GM18511 (cell line): Measurements from ENCODE around the gene SNTG2.

ENCODE experiments used
- ATAC-seq: cut with Tn5 transposase; IDR thresholded peaks from one replicate; pipeline ENCODE4 v1.9.1; 2021; ENCODE audit warnings: mild to moderate bottlenecking, moderate library complexity; ENCODE audit not compliant: unreplicated experiment

The SNTG2 gene

DNA sequence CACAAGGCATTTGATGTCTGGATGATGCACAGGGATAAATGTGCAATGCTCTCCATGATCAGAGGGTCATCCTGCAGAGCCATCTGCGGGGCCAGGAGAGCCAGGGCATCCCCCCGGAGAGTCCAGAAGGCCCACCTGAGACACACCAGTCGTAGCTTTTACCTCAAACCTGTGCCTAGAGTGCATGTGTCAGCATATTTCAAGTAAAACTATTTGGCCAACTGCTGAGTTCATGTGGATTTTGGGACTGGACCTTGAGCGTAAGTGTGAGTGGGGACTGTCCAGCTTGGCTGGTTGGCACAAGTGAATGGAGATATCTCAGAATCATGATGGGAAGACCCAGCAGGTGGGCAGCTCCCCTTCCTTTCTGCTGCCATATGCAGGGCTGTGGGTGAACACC, 314.8 kb downstream of the SNTG2 start:
- no peak for ATAC-seq

- no peak for ATAC-seq
Measured at GRCh38 chr2:1266351-1266750, 315.7 kb downstream of the SNTG2 start.

GRCh38 chr2:1268034-1268433, 317.4 kb downstream of the SNTG2 start:
- no peak for ATAC-seq

- no peak for ATAC-seq
Measured at GRCh38 chr2:1269812-1270211, 319.2 kb downstream of the SNTG2 start.

DNA sequence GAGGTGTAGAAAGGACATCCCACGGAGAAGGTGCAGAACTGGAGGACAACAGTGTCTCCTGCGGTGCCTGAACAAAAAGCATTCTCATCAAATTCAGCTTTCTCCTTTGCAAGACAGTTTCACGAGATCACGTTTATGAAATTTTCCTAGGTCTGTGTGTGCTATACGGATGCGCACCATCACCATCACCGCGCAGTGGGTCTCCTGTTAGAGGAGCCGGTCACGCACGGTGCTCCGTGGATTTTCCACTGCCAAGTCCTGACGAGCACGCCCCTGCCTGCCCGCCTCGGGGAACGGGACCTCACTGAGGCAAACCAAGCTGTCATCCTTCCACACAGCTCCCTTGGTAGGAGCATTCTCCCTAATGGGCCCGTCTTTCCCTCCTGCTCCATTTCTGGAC, 322.2 kb downstream of the SNTG2 start:
- no peak for ATAC-seq

DNA sequence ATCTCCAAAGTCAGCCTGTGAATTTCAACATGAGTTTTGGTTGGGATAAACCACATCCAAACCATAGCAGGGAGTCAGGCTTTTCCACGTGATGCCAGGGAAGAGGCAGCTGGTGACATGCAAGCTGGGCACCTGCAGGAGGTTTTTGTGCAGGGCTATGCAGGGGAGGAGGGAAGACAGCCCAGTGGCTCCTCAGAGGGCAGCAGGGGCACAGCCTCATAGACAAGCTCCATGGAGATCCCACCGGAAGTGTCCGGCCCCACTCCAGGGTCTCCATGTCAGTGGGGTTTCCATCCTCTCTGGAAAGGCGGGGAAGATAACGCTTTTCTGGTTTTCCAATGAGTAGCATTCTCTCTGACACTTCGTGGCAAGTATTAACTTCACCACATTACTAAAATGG, 327.0 kb downstream of the SNTG2 start:
- ATAC-seq, result no peak

DNA sequence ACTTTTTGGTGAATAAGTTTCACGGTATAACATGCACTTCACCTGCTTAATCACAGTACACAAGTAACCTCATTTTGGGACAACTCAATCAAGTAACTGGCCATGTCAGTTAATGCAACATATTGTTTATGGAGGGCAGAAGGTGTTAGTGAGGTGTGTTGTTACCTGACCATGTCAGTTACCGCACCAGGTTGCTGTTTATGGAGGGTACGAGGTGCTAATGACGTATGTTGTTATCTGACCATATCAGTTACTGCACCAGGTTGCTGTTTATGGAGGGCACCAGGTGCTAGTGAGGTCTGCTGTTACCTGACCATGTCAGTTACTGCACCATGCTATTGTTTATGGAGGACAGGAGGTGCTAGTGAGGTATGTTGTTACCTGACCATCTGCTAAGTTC, 327.5 kb downstream of the SNTG2 start:
- ATAC-seq, result no peak

GRCh38 chr2:1278861-1279260, 328.2 kb downstream of the SNTG2 start:
- ATAC-seq, result no peak

GRCh38 chr2:1282552-1282951, 331.9 kb downstream of the SNTG2 start:
- no peak for ATAC-seq

- no peak for ATAC-seq
Measured at GRCh38 chr2:1283020-1283801, 332.6 kb downstream of the SNTG2 start.

GRCh38 chr2:1283871-1284270, 333.2 kb downstream of the SNTG2 start:
- ATAC-seq, result no peak

GRCh38 chr2:1286929-1287328, 336.3 kb downstream of the SNTG2 start:
- no peak for ATAC-seq

DNA sequence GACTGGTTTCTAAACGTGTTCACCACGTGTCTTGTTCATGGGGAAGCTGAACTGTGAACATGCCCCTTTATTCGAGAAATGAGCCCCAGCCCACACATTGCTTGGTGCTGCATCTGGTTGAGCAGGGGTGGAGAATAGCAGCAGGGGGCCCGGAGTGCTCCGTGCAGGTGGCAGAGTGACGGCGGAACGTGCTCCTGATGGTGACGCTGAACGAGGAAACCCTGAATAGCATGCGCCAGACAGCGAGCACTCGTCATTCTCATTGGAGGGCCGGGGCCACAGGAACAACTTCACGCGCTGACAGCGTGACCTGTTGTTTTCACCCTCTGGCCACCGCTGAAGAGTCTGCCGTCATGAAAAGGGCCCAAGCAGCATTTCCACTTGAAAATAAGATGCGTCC, 336.8 kb downstream of the SNTG2 start:
- ATAC-seq, result no peak

GRCh38 chr2:1294900-1295299, 344.3 kb downstream of the SNTG2 start:
- no peak for ATAC-seq

- ATAC-seq, result no peak
Measured at GRCh38 chr2:1295740-1296139, 345.1 kb downstream of the SNTG2 start.

DNA sequence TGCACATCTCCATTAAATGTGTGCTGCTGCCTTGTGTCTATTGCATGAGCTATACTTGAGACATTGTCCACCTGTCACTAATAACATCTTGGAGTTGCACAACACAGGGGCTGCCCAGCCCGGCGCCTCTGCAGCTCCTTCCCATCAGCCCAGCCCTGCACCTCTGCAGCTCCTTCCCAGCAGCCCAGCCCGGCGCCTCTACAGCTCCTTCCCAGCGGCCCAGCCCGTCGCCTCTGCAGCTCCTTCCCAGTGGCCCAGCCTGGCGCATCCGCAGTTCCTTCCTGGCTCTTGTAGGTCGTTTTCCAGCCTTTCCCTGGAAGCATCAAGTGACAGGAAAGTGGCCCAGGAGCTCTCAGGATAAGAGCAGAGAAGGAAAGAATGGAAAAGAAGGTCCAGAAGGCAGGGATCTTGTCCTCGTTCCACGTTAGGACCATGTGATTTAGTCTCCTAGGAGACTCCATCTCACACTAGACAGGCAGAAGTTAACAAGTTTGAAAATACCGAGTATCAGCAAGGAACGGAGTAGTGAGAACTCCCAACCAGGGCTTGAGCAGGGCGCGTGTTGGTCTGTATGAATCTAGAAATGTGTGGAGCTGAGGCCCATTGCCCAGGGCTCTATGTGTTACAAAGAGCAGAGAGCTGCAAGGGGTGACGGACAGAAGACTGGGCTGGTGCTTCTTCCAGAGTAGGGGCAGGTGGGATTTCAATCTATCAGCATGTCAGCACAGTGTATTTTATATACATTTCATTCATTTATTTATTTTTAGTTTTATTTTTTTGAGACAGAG, 346.9 kb downstream of the SNTG2 start:
- no peak for ATAC-seq

GRCh38 chr2:1299043-1299442, 348.4 kb downstream of the SNTG2 start:
- ATAC-seq, result no peak

DNA sequence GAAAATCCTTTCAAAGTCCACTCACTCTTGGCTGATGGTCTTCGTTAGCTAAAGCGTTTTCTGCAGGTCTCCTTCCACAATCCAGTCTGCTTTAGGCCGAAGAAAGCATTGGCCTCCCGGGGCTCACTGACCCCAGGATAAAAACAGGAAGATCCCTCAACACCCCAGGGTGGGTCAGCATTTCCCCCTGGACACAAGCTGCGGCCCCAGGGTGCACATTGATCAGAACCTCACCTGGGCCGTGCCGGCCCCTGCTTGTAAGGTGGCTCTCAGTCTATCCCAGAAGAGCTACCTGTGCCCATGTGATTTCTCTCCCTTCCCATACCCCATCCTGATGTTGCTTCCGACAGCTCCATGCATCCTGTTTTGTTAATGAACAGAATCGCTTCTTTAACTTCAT, 349.6 kb downstream of the SNTG2 start:
- no peak for ATAC-seq

DNA sequence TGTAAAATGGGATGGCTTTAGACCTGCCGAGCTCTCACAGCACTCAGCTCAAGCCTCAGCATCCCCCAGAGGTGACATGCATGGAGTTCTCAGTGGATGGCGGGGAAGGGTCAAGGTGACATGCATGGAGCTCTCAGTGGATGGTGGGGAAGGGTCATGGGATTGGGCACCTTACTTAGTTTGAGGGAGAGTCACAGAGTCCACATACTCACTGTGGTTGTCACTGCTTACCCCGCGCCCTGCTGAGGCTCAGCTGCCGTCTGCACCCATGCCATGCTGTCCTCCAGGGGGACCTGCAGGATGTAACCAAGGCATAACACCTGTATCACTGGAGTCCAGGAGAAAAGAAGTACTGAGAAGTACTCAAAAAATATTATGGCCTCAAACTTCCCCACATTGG, 350.4 kb downstream of the SNTG2 start:
- no peak for ATAC-seq

DNA sequence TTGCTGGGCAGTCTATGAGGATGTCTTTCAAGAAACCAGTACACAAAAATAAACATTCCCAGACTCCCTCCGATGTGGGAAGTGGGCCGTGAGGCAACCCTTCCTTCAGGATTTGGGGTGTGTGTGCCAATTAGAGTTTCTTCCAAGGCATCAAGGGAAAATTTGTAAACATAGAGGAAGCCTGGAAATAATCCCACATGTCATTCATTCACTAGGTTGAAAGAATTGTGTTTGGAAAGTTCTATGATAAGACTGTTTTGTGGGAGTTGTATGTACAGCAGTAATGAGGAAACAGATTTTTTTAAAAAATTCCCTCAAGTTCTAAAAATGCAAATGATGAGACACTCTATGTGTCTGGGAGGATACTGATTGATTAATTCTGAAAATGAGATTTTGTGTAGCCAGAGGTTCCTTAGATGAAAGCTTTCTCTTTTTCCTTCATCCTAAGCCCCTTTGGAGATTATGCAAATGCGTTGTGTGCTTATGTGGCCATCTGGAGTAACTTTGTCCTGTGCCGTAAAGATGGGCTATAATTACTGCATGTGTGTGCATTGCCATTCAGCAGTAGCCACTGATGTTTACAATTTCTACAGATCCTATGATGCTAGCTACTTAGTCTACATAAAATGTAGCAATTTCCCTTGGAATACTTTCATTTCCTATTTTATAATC, 354.8 kb downstream of the SNTG2 start:
- ATAC-seq, result no peak

GRCh38 chr2:1306014-1306686, 355.5 kb downstream of the SNTG2 start:
- ATAC-seq, result no peak
